A673 (cell line): ENCODE data around the gene SETD3. TPM values are rescaled to one million over a fixed set of nuclear protein-coding genes. Genes with fewer than 3 reads are reported as not detected.

Source experiments
- BruUV-seq: library from RNA; stranded (reverse); fragments of 400-500 nt; replicated peaks from 2 replicates; lab custom pipeline; 2021; lab: Mats Ljungman, UMichigan
- CTCF ChIA-PET: fragments of 300-600 bp; sonication (Branson Sonifier 250); formaldehyde crosslinking; loops from one replicate; lab custom pipeline; 2022; ENCODE audit warnings: antibody characterized with exemption; lab: Charles Lee
- POLR2A ChIA-PET: fragments of 300-600 bp; sonication (Branson Sonifier 250); formaldehyde crosslinking; loops from one replicate; lab custom pipeline; 2022; ENCODE audit warnings: antibody characterized with exemption; ENCODE audit not compliant: low non-redundant PET; lab: Charles Lee
- DNase-seq: peaks from one replicate; pipeline ENCODE4 v3.0.0-alpha.2; 2015; ENCODE audit warnings: low spot score
- H3K27ac ChIP-seq: fragments of 200-600 bp; sonication (generic); 2 replicates; pipeline ENCODE4 v1.5.1; 2016; ENCODE audit warnings: mixed run types, low read depth, mild to moderate bottlenecking, mixed read lengths, antibody characterized with exemption, low read length; ENCODE audit not compliant: poor library complexity, severe bottlenecking
- H3K27me3 ChIP-seq: fragments of 200-600 bp; sonication (generic); replicated peaks from 2 replicates; pipeline ENCODE4 v1.6.1; 2017; ENCODE audit warnings: mixed run types, low read depth, mild to moderate bottlenecking, mixed read lengths, antibody characterized with exemption, low read length; ENCODE audit not compliant: insufficient read depth, poor library complexity
- H3K36me3 ChIP-seq: fragments of 200-600 bp; sonication (generic); 2 replicates; pipeline ENCODE4 v1.6.1; 2016; ENCODE audit warnings: mixed run types, mild to moderate bottlenecking, mixed read lengths, antibody characterized with exemption, low read length; ENCODE audit not compliant: insufficient read depth, poor library complexity, severe bottlenecking
- H3K4me1 ChIP-seq: fragments of 200-600 bp; sonication (generic); 2 replicates; pipeline ENCODE4 v1.6.1; 2017; ENCODE audit warnings: mixed run types, mild to moderate bottlenecking, mixed read lengths, antibody characterized with exemption, low read length; ENCODE audit not compliant: insufficient read depth, poor library complexity, severe bottlenecking
- H3K4me3 ChIP-seq: fragments of 200-600 bp; sonication (generic); 2 replicates; pipeline ENCODE4 v1.5.1; 2016; ENCODE audit warnings: low read depth, mixed run types, mild to moderate bottlenecking, mixed read lengths, low read length; ENCODE audit not compliant: poor library complexity, severe bottlenecking
- H3K9me3 ChIP-seq: fragments of 200-600 bp; sonication (generic); 2 replicates; pipeline ENCODE4 v1.6.1; 2016; ENCODE audit warnings: mixed run types, low read depth, mild to moderate bottlenecking, mixed read lengths, antibody characterized with exemption, low read length; ENCODE audit not compliant: poor library complexity, severe bottlenecking
- EZH2 ChIP-seq: fragments of 200-600 bp; sonication (generic); IDR thresholded peaks from 2 replicates; pipeline ENCODE4 v1.6.1; 2017; ENCODE audit warnings: borderline replicate concordance, low read depth, mild to moderate bottlenecking, mixed read lengths, antibody characterized with exemption, low read length; ENCODE audit not compliant: poor library complexity, severe bottlenecking
- intact Hi-C: fragments of 100-400 bp; cut with micrococcal nuclease; formaldehyde crosslinking; loops from one replicate; pipeline ENCODE4 v1.10.0; 2022; ENCODE audit not compliant: unreplicated experiment
- total RNA-seq: library from RNA; stranded (reverse); gene quantifications from 2 replicates; pipeline ENCODE4 v1.2.3, GENCODE V29; 2021
- TF ChIP-seq, protein P1 (sequence below): fragments of 300-800, 200-600 bp; sonication (generic); conservative IDR thresholded peaks from 2 replicates; pipeline ENCODE4 v1.5.1; 2017; ENCODE audit warnings: low read depth, mild to moderate bottlenecking, antibody characterized with exemption, low read length, moderate library complexity, mixed read lengths

The SETD3 gene
- total RNA-seq, 1 experiment from 2014 or later, result 46.4 TPM

DNA sequence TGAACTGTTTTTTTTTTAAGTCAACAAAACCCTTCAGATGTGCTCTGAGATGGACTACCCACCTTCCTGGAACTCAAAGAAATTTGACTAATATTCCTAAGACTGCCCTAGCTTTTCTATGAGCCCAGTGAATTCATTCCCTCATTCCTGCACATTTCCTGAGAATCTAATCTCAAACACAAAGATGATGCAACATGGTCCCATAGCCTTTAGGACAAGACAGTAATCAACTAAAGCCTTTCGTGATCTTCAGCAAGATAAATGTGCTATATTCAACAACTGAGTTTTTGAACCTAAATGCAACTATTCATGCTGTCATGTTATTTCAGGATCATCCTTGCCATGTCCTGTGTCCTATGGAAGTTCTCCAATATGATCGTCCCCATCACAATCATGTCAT, 5.0 kb downstream of the SETD3 start:
- Histone ChIP-seq H3K36me3 (no peaks in the 10 kb centered on the region), H3K4me1 (peaks cover 36% of the 10 kb centered on the region), H3K4me3 (no peak overlapping the region), H3K27ac (peak overlapping the region; percentile 26), H3K27me3 (no peaks in the 10 kb centered on the region), H3K9me3 (no peaks in the 10 kb centered on the region)
- ChIA-PET CTCF (no interaction called here), POLR2A (no interaction called here)
- no TSS peak for BruUV-seq
- DNase-seq, result no peak
- intact Hi-C loops, result no loop called here
- TF ChIP-seq, protein P1, sequence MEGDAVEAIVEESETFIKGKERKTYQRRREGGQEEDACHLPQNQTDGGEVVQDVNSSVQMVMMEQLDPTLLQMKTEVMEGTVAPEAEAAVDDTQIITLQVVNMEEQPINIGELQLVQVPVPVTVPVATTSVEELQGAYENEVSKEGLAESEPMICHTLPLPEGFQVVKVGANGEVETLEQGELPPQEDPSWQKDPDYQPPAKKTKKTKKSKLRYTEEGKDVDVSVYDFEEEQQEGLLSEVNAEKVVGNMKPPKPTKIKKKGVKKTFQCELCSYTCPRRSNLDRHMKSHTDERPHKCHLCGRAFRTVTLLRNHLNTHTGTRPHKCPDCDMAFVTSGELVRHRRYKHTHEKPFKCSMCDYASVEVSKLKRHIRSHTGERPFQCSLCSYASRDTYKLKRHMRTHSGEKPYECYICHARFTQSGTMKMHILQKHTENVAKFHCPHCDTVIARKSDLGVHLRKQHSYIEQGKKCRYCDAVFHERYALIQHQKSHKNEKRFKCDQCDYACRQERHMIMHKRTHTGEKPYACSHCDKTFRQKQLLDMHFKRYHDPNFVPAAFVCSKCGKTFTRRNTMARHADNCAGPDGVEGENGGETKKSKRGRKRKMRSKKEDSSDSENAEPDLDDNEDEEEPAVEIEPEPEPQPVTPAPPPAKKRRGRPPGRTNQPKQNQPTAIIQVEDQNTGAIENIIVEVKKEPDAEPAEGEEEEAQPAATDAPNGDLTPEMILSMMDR, result no peak
- TF ChIP-seq EZH2, result no peak

DNA sequence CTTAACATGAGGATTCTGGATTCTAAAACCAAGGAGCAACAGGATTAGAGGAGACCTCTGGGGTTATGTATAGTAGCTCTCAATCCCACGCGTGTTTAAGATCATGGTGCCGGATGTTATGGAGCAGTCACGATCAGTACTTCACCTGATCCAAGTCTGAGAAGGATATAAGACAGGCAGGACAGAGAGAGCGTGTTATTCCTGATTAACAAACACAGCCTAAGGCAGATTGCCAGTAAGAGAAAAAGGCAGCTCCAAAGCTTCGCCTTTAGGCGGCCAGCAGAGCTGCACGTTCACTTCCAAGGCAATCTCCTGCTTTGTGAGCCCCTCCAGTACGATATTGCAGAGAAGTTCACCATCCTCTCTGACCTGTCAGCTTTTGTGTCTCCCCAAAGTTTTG, 5.5 kb downstream of the SETD3 start:
- BruUV-seq, result no TSS peak
- intact Hi-C loops, result no loop called here
- Histone ChIP-seq H3K4me3 (no peak overlapping the region), H3K9me3 (no peaks in the 10 kb centered on the region), H3K36me3 (no peaks in the 10 kb centered on the region), H3K27ac (peak overlapping the region; percentile 26), H3K4me1 (peaks cover 38% of the 10 kb centered on the region), H3K27me3 (no peaks in the 10 kb centered on the region)
- ChIA-PET CTCF (no interaction called here), POLR2A (no interaction called here)
- TF ChIP-seq, protein P1, result no peak
- TF ChIP-seq EZH2, result no peak
- peak; percentile 18 for DNase-seq

DNA sequence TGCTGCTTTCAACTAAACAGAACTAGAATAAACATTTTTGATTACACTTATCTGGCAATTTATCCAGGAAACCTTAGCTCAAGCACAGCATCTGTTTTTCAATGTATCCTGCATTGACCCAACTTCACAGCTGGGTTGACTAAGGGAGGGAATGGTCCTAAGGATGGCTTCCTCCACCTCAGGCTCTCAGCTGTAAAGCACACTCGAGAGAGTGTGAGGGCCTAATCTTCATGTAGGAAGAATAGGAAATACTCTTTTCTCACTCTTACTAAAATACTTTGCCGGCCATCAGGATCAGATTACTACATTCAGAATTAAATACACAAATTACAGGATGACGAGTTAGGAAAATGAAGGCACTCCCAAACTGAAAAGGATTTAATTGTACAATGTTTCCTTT, 7.2 kb downstream of the SETD3 start:
- no peak overlapping the region for H3K4me3 ChIP-seq
- H3K9me3 ChIP-seq, result no peaks in the 10 kb centered on the region
- ChIA-PET CTCF (no interaction called here), POLR2A (no interaction called here)
- H3K4me1 ChIP-seq, result peaks cover 40% of the 10 kb centered on the region
- no peak overlapping the region for H3K27ac ChIP-seq
- H3K27me3 ChIP-seq, result no peaks in the 10 kb centered on the region
- peak; percentile 6 for DNase-seq
- intact Hi-C loops, result no loop called here
- TF ChIP-seq, protein P1, result no peak
- no TSS peak for BruUV-seq
- H3K36me3 ChIP-seq, result no peaks in the 10 kb centered on the region
